NCI-H460 (cell line): Measurements from ENCODE around the gene PAX6. TPM values are rescaled to one million over a fixed set of nuclear protein-coding genes. Genes with fewer than 3 reads are reported as not detected.

Source experiments
- DNase-seq: peaks from one replicate; pipeline ENCODE4 v3.0.0-alpha.2; 2016; ENCODE audit warnings: low read depth; ENCODE audit errors: extremely low read depth
- total RNA-seq: library from RNA; depleted of rRNA; stranded (reverse); fragments of >200 nt; shearing (Covaris generic); gene quantifications from 2 replicates; pipeline ENCODE4 v1.2.3, GENCODE V29; 2014

PAX6 gene
- total RNA-seq, 1 experiment from 2014 or later: 11.7 TPM

- no peak for DNase-seq
Measured at GRCh38 chr11:31809857-31810778, 1.0 kb downstream of the PAX6 start.

GRCh38 chr11:31809541-31809856 is 1.6 kb downstream of the PAX6 start:
- DNase-seq: no peak

DNA sequence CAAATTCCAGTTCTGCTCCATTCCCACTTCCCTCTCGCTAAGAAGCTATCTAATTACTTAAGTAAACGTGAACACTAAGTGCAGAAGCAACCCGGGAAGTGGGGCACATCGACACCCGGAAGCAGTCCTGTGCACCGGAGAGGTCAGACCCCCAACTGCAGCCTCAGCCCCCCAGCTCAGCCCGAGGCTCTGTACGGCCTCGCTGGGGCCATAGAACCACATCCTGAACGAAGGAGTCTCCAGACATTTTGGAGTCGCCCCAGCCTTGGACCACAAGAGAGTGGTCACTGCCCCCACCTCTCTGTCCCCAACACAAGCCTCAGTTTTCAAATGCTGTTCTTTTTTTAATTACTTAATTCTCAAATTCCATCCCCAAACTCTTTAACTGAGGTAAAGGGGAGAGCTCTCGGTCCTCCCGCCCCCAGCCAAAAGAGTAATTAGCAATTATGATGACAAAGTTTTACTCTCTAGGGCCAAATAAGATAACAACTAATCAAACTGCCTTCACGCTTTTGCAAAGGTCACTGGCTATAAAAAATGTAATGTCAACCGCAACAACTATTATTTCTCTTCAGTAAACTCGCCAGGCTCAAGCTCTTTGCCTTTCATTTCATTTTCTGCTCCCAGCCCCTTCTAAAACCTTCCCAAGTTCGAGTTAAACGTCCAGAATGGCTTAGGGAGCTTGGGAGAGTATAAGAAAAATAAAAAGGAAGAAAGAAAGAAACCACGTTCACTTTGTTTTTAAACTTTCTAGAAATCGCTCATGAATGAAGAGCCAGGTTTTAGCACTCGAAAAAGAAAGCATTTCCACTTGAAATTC is 2.2 kb downstream of the PAX6 start:
- no peak for DNase-seq

GRCh38 chr11:31807799-31808667 is 3.1 kb downstream of the PAX6 start:
- DNase-seq: no peak

DNA sequence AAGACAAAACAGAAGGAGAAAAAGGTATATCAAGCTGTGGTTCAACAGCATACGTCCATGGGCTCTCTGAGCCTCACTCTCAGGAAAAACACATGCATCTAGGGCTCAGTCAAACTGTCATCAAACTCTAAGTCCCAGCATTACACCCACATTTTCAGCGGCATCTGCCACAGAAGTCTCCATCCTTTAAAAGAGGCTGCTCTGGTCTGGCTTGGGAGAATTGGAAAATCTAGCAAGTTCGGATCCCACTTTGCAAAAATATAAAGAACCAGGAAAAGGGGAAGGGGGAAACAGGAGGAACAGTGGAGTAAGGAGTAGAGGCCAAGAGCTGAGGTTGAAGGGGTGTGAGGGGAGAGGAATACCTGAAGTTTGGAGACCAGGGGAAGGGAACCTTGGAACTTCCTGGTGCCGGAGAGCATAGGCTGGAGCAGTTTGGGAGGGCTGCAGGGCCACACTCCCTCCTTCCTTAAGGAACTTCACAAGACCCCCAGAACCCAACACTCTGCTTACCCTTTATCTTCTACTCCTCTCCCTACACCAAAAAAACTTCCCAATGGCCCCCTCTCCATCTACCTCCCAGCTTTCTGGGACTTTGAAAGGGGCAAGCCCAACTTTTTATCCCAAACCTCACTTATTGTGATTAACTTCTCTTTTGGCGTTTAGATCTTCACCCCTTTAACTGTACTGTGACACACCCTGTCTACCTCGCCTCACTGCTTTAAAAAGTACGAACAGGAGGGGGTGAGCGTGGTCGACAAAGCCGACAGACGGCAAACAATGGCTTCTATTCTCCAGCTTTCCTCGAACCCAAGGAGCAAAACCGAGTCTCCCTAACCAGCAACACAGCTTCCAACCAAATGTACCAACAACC is 4.0 kb downstream of the PAX6 start:
- DNase-seq: no peak

DNA sequence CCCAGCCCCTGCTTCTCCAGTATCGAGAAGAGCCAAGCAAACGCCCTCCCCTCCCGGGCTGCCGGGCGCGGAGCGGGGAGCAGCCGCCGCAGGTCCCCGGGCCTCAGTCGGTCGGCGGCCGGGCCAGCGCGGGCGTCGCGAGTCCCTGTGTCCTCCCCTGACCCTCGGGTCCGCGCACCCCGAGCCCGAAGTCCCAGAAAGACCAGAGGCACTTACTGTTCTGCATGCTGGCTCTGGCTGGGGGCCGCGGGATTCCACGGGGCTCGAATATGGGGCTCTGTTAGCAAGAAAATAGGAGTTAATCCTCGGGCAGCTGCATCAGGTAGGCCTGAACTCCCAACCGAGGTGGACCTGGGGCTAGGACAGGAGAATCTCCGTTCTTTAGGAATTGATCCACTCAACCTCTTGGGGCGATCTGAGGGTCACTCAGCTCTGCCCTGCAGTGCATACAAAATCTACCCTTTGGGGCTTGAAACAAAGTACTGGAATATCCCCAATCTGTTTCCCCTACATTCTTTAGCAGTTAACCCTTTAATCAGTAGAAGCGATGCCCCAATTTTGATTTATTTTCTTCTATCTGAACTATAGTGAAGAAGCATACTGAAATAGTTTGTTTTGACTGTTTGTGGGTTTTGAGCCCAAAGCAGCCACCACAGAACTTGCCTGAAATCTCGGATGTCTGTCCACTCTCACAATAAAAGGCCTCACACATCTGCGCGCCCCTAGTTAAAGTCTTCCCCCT is 4.8 kb downstream of the PAX6 start:
- DNase-seq: no peak

GRCh38 chr11:31805629-31806185 is 5.4 kb downstream of the PAX6 start:
- no peak for DNase-seq

- no peak for DNase-seq
Measured at GRCh38 chr11:31805037-31805628, 6.0 kb downstream of the PAX6 start.

GRCh38 chr11:31804312-31805036 is 6.6 kb downstream of the PAX6 start:
- no peak for DNase-seq

- no peak for DNase-seq
Measured at GRCh38 chr11:31803813-31804311, 7.3 kb downstream of the PAX6 start.

DNA sequence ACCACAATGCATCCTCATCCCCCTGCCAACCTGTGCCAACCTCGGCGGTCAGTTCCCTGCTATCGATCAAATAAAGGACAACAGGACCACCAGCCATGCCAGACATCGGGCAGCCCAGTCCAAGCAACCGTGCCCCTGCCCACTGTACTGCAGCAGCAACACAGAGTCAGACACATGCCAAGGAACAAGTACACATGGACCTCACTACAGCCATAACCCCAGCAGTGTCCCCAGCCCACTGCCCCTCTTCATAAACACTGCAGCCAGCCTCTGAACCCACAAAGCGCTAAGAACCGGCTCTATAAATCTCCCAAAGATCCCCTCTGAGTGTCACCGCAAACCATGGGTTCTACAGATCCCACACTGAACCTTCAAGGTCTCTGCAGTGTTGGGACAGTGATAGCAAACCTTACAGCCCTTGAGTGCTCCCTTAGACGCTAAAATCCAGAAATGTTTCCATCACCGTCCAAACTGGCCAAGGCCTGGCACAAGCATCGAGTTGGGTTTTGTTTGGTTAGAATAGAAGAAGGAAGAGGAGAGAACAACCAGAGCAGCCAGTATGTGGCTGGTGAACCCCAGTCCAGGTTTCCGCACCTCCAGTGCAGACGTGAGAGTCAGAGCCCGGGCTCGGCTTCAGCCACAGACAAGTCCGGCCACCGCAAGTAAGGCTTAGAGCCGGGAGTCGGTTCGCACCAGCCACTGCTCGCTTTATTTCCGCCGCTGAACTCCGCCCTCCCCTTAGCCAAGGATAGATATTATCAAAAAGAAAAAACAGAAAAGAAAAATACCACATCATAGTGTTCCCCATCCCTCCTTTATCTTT is 7.9 kb downstream of the PAX6 start:
- DNase-seq: no peak

- no peak for DNase-seq
Measured at GRCh38 chr11:31802609-31802989, 8.5 kb downstream of the PAX6 start.

DNA sequence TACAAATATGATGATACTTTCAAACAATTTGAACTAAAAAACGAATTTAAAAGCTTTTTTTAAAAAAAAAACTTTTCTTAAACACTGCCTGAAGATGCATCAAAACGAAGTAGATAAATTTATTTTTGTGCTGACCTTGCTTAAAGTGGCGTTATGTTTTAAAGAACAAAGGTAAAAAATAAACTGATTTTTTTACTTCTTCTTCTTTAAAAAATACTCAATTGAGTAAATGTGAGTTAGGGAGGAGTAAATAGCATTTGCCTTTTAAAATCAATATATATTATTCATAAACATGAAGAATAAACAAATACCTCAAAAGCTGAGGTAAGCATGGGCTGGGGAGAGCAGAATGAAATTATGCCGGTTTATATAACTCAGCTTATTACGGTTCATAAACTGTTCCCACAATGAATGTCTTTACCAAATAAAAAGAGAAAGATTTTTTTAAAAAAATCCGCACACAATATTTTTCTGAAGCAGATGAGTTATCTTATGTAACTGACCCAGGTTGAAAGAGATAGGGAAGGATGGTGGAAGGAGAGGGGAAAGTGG is 9.0 kb downstream of the PAX6 start:
- DNase-seq: no peak

- no peak for DNase-seq
Measured at GRCh38 chr11:31801298-31801702, 9.8 kb downstream of the PAX6 start.

DNA sequence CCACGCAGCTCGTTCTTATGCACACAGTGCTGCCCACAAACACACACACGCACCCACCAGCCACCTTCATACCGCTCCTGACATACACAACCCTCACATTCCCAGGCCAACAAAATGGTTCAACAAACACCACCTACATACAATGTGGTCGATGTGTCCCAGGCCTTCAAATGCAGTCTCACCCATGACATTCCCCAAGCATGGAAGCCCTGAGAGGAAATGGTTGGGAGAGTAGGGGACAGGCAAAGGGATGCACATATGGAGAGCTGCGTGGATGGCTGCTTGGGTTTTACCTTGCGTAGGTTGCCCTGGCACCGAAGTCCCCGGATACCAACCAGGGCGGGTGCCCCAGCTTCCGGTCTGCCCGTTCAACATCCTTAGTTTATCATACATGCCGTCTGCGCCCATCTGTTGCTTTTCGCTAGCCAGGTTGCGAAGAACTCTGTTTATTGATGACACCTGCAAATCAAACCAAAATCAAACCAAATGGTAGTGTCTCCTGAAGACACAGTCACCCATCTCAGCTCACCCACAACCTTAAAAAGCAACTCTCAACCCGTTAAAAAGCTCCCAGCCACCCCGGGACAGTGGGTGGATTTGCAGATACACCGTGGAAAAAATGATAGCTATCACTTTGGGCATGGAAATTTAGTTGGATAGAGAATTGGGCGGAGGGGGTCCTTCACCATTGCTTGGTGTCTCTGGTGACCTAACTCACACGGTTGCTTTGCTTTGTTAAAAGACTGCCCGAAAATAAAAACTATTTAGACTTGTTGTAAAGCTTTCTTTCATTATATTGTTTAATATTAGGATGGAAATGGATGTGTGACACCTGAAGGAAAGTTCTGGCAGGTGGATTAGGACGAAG is 10.5 kb downstream of the PAX6 start:
- DNase-seq: no peak
